Eye (tissue), 1 donor: ENCODE results near the gene UBR3.
"Not testable (repeated sequence)": the region's sequence is repeated elsewhere in the genome, so short reads cannot be mapped to it uniquely, and the experiment has no call there.

Experiments
- DNase-seq: peaks from one replicate; pipeline ENCODE4 v3.0.0-alpha.2; 2015

The UBR3 gene

GRCh38 chr2:170122883-170123547, 295.8 kb downstream of the UBR3 start:
- no peak for DNase-seq

DNA sequence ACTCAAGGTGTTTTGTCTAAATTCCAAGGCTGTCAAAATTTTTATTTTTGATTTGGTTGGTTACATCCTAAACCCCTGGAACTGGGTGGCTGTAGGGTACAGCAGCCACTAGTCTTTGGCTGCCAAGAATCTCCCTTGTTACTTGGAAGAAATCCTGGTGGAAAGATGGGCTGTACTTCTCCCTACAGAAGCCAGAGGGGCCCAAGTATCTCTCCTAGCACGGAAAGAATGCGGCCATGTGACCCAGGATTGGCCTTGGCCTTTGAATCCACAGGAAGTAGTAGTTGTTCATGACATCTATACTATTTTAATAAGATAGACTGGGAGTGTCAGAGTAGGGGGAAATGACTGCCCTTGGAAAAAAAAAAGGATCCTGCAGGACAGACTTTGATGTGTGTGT, 296.3 kb downstream of the UBR3 start:
- no peak for DNase-seq

DNA sequence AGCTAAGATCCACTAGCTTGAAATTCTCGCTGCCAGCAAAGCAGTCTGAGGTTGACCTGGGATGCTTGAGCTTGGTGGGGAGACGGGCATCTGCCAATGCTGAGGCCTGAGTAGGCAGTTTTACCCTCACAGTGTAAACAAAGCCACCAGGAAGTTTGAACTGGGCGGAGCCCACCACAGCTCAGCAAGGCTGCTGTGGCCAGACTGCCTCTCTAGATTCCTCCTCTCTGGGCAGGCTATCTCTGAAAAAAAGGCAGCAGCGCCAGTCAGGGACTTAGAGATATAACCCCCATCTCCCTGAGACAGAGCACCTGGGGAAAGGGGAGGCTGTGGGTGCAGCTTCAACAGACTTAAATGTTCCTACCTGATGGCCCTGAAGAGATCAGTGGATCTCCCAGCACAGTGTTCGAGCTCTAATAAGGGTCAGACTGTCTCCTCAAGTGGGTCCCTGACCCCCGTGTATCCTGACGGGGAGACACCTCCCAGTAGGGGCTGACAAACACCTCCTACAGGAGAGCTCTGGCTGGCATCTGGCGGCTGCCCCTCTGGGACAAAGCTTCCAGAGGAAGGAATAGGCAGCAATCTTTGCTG, 299.0 kb downstream of the UBR3 start:
- not testable (repeated sequence) for DNase-seq
